Measurements from ENCODE around the gene MAPK8IP3. TPM values are rescaled to one million over a fixed set of nuclear protein-coding genes. Genes with fewer than 3 reads are reported as not detected.

MAPK8IP3 gene
- polyA plus RNA-seq, 1 donor (not counting 4 experiments of a cell fraction or from before 2014, with no cell fraction given): 11.7 TPM

GRCh38 chr16:1740234-1740633 is 34.2 kb downstream of the MAPK8IP3 start:
- Histone ChIP-seq H3K4me2 (ENCODE audit: control insufficient read depth, extremely low read depth, insufficient read depth, low read depth, low read length) (no peak overlapping the region), H3K27ac (ENCODE audit: control insufficient read depth, insufficient read depth, low read length) (no peak overlapping the region), H3K36me3 (ENCODE audit: control insufficient read depth in 2 of 2, extremely low read depth in 1 of 2, insufficient read depth in 2 of 2, low read length in 2 of 2) (peaks cover 7 to 14% of the 10 kb centered on the region in 2 experiments), H4K20me1 (ENCODE audit: control insufficient read depth, extremely low read depth, insufficient read depth, low read length) (peaks cover under 1% of the 10 kb centered on the region), H3K4me1 (ENCODE audit: control insufficient read depth, extremely low read depth, insufficient read depth, low read length) (no peaks in the 10 kb centered on the region), H3K4me3 (ENCODE audit: control insufficient read depth in 2 of 3, extremely low read depth in 1 of 3, insufficient read depth in 2 of 3, low read depth in 1 of 3, low read length in 3 of 3) (no peak overlapping the region), H3K9me1 (ENCODE audit: control insufficient read depth, extremely low read depth, insufficient read depth, low read length) (no peaks in the 10 kb centered on the region), H3K9me3 (ENCODE audit: control insufficient read depth, low read depth, low read length) (peaks cover 30% of the 10 kb centered on the region), H3K27me3 (ENCODE audit: control insufficient read depth, extremely low read depth, insufficient read depth, low read length) (no peaks in the 10 kb centered on the region), H3K9ac (ENCODE audit: control insufficient read depth, extremely low read depth, insufficient read depth, low read length) (no peak overlapping the region), H3K79me2 (ENCODE audit: control insufficient read depth, insufficient read depth, low read length) (peaks cover 9% of the 10 kb centered on the region), H2AFZ (ENCODE audit: control insufficient read depth, low read length) (no peak overlapping the region)
- TF ChIP-seq EZH2 (IDR thresholded peaks at IDR 0.05; ENCODE audit: low read length): no peak
- no peak for TF ChIP-seq CTCF (optimal IDR thresholded peaks at IDR 0.05 in 1 of 3, IDR thresholded peaks at IDR 0.05 in 1 of 3, conservative IDR thresholded peaks at IDR 0.05 in 1 of 3; ENCODE audit: extremely low read depth in 1 of 3, insufficient read depth in 2 of 3, low read length in 3 of 3)
- DNase-seq (ENCODE audit: low read depth, low spot score) (no peak), FAIRE-seq (no peak)
- dilution Hi-C loops (cut with MboI; ENCODE audit: extremely low pct_ligation_motif_present, low sequenced_read_pairs): no loop called here

DNA sequence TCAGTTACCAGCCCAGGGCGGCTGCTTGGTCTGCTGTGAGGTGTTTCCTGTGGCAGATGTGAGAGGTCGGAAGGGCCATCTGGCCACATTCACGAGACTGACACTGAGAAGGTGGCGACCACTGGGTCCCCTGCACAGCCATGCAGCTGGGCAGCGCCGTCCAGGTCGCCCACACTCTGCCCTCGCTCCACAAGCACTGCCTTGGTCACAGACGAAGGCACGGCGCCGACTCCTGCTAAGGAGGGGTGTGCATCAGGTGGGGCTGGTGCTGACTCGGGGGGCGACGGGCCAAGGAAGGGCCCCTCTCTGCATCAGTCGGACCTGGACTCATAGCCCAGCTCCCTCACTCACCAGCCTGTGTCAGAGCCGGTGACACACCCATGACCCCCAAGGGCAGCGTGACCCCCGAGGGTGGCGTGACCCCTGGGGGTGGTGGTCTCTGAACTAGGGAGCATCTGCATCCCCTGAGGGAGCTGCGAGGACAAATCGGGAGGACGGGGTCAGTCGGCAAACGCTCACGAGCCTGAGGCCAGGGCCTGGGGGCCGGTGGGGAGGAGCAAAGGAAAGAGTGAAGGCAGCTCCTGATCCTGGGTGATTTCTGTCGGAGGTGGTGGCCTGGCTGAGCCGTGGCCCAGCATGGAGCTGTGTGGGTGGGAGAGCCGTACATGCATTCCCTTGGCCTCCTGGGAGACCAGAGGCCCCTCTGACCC is 34.9 kb downstream of the MAPK8IP3 start:
- H3K27ac ChIP-seq (ENCODE audit: control insufficient read depth, insufficient read depth, low read length): no peak overlapping the region
- no peaks in the 10 kb centered on the region for H3K9me1 ChIP-seq (ENCODE audit: control insufficient read depth, extremely low read depth, insufficient read depth, low read length)
- no peak overlapping the region for H3K9ac ChIP-seq (ENCODE audit: control insufficient read depth, extremely low read depth, insufficient read depth, low read length)
- peaks cover 4% of the 10 kb centered on the region for H3K4me1 ChIP-seq (ENCODE audit: control insufficient read depth, extremely low read depth, insufficient read depth, low read length)
- H4K20me1 ChIP-seq (ENCODE audit: control insufficient read depth, extremely low read depth, insufficient read depth, low read length): peaks cover 2% of the 10 kb centered on the region
- dilution Hi-C loops (cut with MboI; ENCODE audit: extremely low pct_ligation_motif_present, low sequenced_read_pairs): no loop called here
- H3K79me2 ChIP-seq (ENCODE audit: control insufficient read depth, insufficient read depth, low read length): peaks cover 4% of the 10 kb centered on the region
- peaks cover 7 to 15% of the 10 kb centered on the region in 2 experiments for H3K36me3 ChIP-seq (ENCODE audit: control insufficient read depth in 2 of 2, extremely low read depth in 1 of 2, insufficient read depth in 2 of 2, low read length in 2 of 2)
- TF ChIP-seq EZH2 (IDR thresholded peaks at IDR 0.05; ENCODE audit: low read length): no peak
- no peak for TF ChIP-seq CTCF (optimal IDR thresholded peaks at IDR 0.05 in 1 of 3, IDR thresholded peaks at IDR 0.05 in 1 of 3, conservative IDR thresholded peaks at IDR 0.05 in 1 of 3; ENCODE audit: extremely low read depth in 1 of 3, insufficient read depth in 2 of 3, low read length in 3 of 3)
- H3K4me2 ChIP-seq (ENCODE audit: control insufficient read depth, extremely low read depth, insufficient read depth, low read depth, low read length): no peak overlapping the region
- H3K9me3 ChIP-seq (ENCODE audit: control insufficient read depth, low read depth, low read length): peaks cover 24% of the 10 kb centered on the region
- H3K27me3 ChIP-seq (ENCODE audit: control insufficient read depth, extremely low read depth, insufficient read depth, low read length): no peaks in the 10 kb centered on the region
- H2AFZ ChIP-seq (ENCODE audit: control insufficient read depth, low read length): no peak overlapping the region
- H3K4me3 ChIP-seq (ENCODE audit: control insufficient read depth in 2 of 3, extremely low read depth in 1 of 3, insufficient read depth in 2 of 3, low read depth in 1 of 3, low read length in 3 of 3): no peak overlapping the region
- DNase-seq (ENCODE audit: low read depth, low spot score): no peak
- FAIRE-seq: no peak

All from keratinocyte (primary cell).